ENCODE results near the gene PCP4.

DNA sequence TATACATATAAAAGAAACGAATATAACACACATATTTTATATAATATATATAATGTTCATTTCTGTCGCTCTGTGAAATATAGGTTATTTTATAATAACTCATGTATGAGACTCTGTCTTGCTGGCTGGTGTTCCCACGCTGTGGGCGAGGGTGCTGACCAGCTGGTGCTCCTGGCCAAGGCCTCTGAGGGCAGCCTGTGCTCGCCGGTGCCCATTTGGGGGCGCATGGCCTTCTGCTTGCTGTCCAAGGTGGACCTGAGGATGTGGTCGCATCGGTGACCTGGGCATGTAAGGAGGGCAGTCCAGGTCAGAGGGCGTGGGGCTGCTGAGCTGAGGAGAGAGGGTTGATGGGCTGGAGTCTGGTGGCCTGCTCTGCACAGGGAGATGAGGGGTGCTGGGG, 1.1 kb upstream of the PCP4 start:
- TF ChIP-seq, protein P1, sequence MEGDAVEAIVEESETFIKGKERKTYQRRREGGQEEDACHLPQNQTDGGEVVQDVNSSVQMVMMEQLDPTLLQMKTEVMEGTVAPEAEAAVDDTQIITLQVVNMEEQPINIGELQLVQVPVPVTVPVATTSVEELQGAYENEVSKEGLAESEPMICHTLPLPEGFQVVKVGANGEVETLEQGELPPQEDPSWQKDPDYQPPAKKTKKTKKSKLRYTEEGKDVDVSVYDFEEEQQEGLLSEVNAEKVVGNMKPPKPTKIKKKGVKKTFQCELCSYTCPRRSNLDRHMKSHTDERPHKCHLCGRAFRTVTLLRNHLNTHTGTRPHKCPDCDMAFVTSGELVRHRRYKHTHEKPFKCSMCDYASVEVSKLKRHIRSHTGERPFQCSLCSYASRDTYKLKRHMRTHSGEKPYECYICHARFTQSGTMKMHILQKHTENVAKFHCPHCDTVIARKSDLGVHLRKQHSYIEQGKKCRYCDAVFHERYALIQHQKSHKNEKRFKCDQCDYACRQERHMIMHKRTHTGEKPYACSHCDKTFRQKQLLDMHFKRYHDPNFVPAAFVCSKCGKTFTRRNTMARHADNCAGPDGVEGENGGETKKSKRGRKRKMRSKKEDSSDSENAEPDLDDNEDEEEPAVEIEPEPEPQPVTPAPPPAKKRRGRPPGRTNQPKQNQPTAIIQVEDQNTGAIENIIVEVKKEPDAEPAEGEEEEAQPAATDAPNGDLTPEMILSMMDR (IDR thresholded peaks at IDR 0.05; ENCODE audit: insufficient read depth, low read length, poor library complexity, severe bottlenecking): no peak
- TF ChIP-seq EZH2phosphoT487 (conservative IDR thresholded peaks at IDR 0.05; ENCODE audit: low read length): no peak
